HG02623 (cell line): ENCODE results near the gene P2RX6.
"Not testable (repeated sequence)": the region's sequence is repeated elsewhere in the genome, so short reads cannot be mapped to it uniquely, and the experiment has no call there.

Experiments used
- ATAC-seq: cut with Tn5 transposase; IDR thresholded peaks from one replicate; pipeline ENCODE4 v1.9.1; 2021; ENCODE audit warnings: moderate library complexity; ENCODE audit not compliant: unreplicated experiment

P2RX6 gene

GRCh38 chr22:21071796-21072195 lies 56.8 kb downstream of the P2RX6 start:
- not testable (repeated sequence) for ATAC-seq

- no peak for ATAC-seq
These were observed 58.1 kb downstream of the P2RX6 start for GRCh38 chr22:21073023-21073422.

GRCh38 chr22:21073482-21073881 lies 58.5 kb downstream of the P2RX6 start:
- ATAC-seq = no peak

- no peak for ATAC-seq
These were observed 59.2 kb downstream of the P2RX6 start for GRCh38 chr22:21074102-21074715.

GRCh38 chr22:21075516-21076138 lies 60.7 kb downstream of the P2RX6 start:
- ATAC-seq = no peak

GRCh38 chr22:21076912-21077625 lies 62.1 kb downstream of the P2RX6 start:
- ATAC-seq = no peak
